Measurements from ENCODE around the gene CLDN24. TPM values are rescaled to one million over a fixed set of nuclear protein-coding genes. Genes with fewer than 3 reads are reported as not detected.
A peak's percentile ranks its signal among the peaks of the same experiment; 100 is the strongest.

CLDN24 gene
- polyA plus RNA-seq, 2 of the 4 experiments (the other 2 are of a cell fraction): not detected

GRCh38 chr4:183349673-183350072, 27.4 kb upstream of the CLDN24 start:
- FAIRE-seq (no peak), DNase-seq (ENCODE audit: low read depth in 1 of 2, low spot score in 1 of 2) (no peak), ATAC-seq (no peak)
- no peaks in the 10 kb centered on the region for H3K9me3 ChIP-seq
- no peak overlapping the region for H3K4me3 ChIP-seq
- TF ChIP-seq NR3C1 (IDR thresholded peaks at IDR 0.05): no peak
- TF ChIP-seq PBX3 (IDR thresholded peaks at IDR 0.05): no peak
- TF ChIP-seq FOXS1 (CRISPR knock-in tag; IDR thresholded peaks at IDR 0.05): no peak
- 88% methylated on average over 9 of the region's 9 CpGs for whole genome bisulfite sequencing (ENCODE audit: missing lambda C conversion rate)
- ChIA-PET POLR2A (no interaction called here), CTCF (no interaction called here)
- no peak overlapping the region for H3K4me2 ChIP-seq
- no peak overlapping the region for H3K27ac ChIP-seq
- H3K4me1 ChIP-seq: peaks cover 4% of the 10 kb centered on the region; the same call in 1 of the 3 replicates

- H3K27ac ChIP-seq: no peak overlapping the region
- WGBS (ENCODE audit: missing lambda C conversion rate): 68% methylated on average over 17 of the region's 17 CpGs
- peaks cover 4% of the 10 kb centered on the region; the same call in 1 of the 3 replicates for H3K4me1 ChIP-seq
- ATAC-seq (peak in 1 of 2 experiments; percentile 66; a peak in 3 of 6 replicates), DNase-seq (ENCODE audit: low read depth in 1 of 2, low spot score in 1 of 2) (peak in 1 of 2 experiments; percentile 47), FAIRE-seq (no peak)
- H3K4me2 ChIP-seq: no peak overlapping the region
- CTCF ChIA-PET: no interaction called here
- no peaks in the 10 kb centered on the region for H3K9me3 ChIP-seq
- POLR2A ChIA-PET: no interaction called here
- H3K4me3 ChIP-seq: no peak overlapping the region
- TF ChIP-seq CBX8 (IDR thresholded peaks at IDR 0.05): no peak
- peak; percentile 75 for TF ChIP-seq EHF (CRISPR knock-in tag; IDR thresholded peaks at IDR 0.05)
- no peak for TF ChIP-seq KDM1A (IDR thresholded peaks at IDR 0.05; ENCODE audit: low read depth)
- peak; percentile 67; the same call in 1 of the 2 replicates for TF ChIP-seq HOXB13 (CRISPR knock-in tag; IDR thresholded peaks at IDR 0.05; ENCODE audit: low read depth)
- peak; percentile 81; the same call in 1 of the 2 replicates for TF ChIP-seq HOXB5 (CRISPR knock-in tag; IDR thresholded peaks at IDR 0.05)
- 0 out of 2 replicates have a peak, but pooled peaks have one; percentile 44 for TF ChIP-seq FOXS1 (CRISPR knock-in tag; IDR thresholded peaks at IDR 0.05)
- peak; percentile 82; the same call in 1 of the 2 replicates for TF ChIP-seq ATOH8 (CRISPR knock-in tag; IDR thresholded peaks at IDR 0.05; ENCODE audit: low read depth)
Observed at GRCh38 chr4:183348706-183349659, 26.8 kb upstream of the CLDN24 start.

- Histone ChIP-seq H3K9me3 (no peaks in the 10 kb centered on the region), H3K27ac (no peak overlapping the region; a peak in 1 of 6 replicates), H3K4me3 (no peak overlapping the region), H3K4me1 (peaks cover 4% of the 10 kb centered on the region; the same call in 1 of the 3 replicates), H3K4me2 (no peak overlapping the region)
- CTCF ChIA-PET: no interaction called here
- no peak for ATAC-seq
- POLR2A ChIA-PET: no interaction called here
- TF ChIP-seq EP300 (IDR thresholded peaks at IDR 0.05): no peak
- FAIRE-seq: no peak
- WGBS (ENCODE audit: missing lambda C conversion rate): 89% methylated on average over 12 of the region's 12 CpGs
- DNase-seq (ENCODE audit: low read depth in 1 of 2, low spot score in 1 of 2): no peak
Observed at GRCh38 chr4:183348136-183348535, 25.9 kb upstream of the CLDN24 start.

GRCh38 chr4:183347566-183347965, 25.3 kb upstream of the CLDN24 start:
- peak in 1 of 2 experiments; percentile 22; a peak in 1 of 6 replicates for ATAC-seq
- no peak overlapping the region for H3K4me2 ChIP-seq
- TF ChIP-seq HOXA7 (CRISPR knock-in tag; IDR thresholded peaks at IDR 0.05) (no peak), GATA3 (IDR thresholded peaks at IDR 0.05; ENCODE audit: borderline replicate concordance) (no peak), HMGXB4 (CRISPR knock-in tag; IDR thresholded peaks at IDR 0.05; ENCODE audit: borderline replicate concordance) (no peak), FOSL2 (IDR thresholded peaks at IDR 0.05) (no peak), FOSL2 (CRISPR knock-in tag; IDR thresholded peaks at IDR 0.05) (no peak), JUNB (IDR thresholded peaks at IDR 0.05) (no peak), RAD21 (conservative IDR thresholded peaks at IDR 0.05 in 1 of 2, IDR thresholded peaks at IDR 0.05 in 1 of 2) (no peak), RFX5 (IDR thresholded peaks at IDR 0.05) (no peak), ZC3H11A (IDR thresholded peaks at IDR 0.05) (no peak), HDAC2 (IDR thresholded peaks at IDR 0.05) (no peak), SMC3 (IDR thresholded peaks at IDR 0.05) (no peak), HES2 (IDR thresholded peaks at IDR 0.05) (no peak), ATOH8 (CRISPR knock-in tag; IDR thresholded peaks at IDR 0.05; ENCODE audit: low read depth) (no peak)
- ChIA-PET CTCF (no interaction called here), POLR2A (no interaction called here)
- DNase-seq (ENCODE audit: low read depth in 1 of 2, low spot score in 1 of 2): no peak
- H3K27ac ChIP-seq: peak overlapping the region in 1 of 2 experiments; percentile 28; a peak in 1 of 6 replicates
- H3K9me3 ChIP-seq: no peaks in the 10 kb centered on the region
- H3K4me1 ChIP-seq: peaks cover 4% of the 10 kb centered on the region; the same call in 1 of the 3 replicates
- FAIRE-seq: no peak
- WGBS (ENCODE audit: missing lambda C conversion rate): 93% methylated on average over 3 of the region's 4 CpGs
- H3K4me3 ChIP-seq: no peak overlapping the region
